GM12892 (cell line): ENCODE data around the gene TXNRD3.

Source experiments
- DNase-seq: peaks from one replicate; pipeline ENCODE4 v3.0.0; 2011; ENCODE audit not compliant: insufficient read length
- FAIRE-seq: peaks from 2 replicates; lab custom pipeline; 2011; peaks lifted over from hg19 to GRCh38; lab: Jason Lieb, UNC
- POLR2A ChIP-seq: IDR thresholded peaks from 2 replicates; pipeline ENCODE4 v1.6.1; 2011; ENCODE audit warnings: low read depth, low read length, control low read depth
- POLR2AphosphoS5 ChIP-seq: IDR thresholded peaks from 2 replicates; pipeline ENCODE4 v1.6.1; 2011; ENCODE audit warnings: low read depth, low read length, control low read depth
- TAF1 ChIP-seq: IDR thresholded peaks from 2 replicates; pipeline ENCODE4 v1.6.1; 2011; ENCODE audit warnings: low read depth, mild to moderate bottlenecking, control low read depth, low read length, borderline replicate concordance

Gene TXNRD3

GRCh38 chr3:126667631-126668449 lies 12.9 kb upstream of the TXNRD3 start:
- TF ChIP-seq POLR2A (no peak), TAF1 (no peak), POLR2AphosphoS5 (no peak)
- no peak for DNase-seq
- FAIRE-seq: no peak

GRCh38 chr3:126666658-126667528 lies 12.0 kb upstream of the TXNRD3 start:
- DNase-seq (no peak), FAIRE-seq (no peak)
- TF ChIP-seq TAF1 (no peak), POLR2A (no peak), POLR2AphosphoS5 (no peak)

- no peak for TF ChIP-seq POLR2A
- no peak for TF ChIP-seq TAF1
- no peak for TF ChIP-seq POLR2AphosphoS5
- FAIRE-seq (no peak), DNase-seq (no peak)
These were observed 11.2 kb upstream of the TXNRD3 start for GRCh38 chr3:126665959-126666657.

GRCh38 chr3:126665221-126665936 lies 10.5 kb upstream of the TXNRD3 start:
- no peak for DNase-seq
- TF ChIP-seq POLR2AphosphoS5 (no peak), POLR2A (no peak), TAF1 (no peak)
- no peak for FAIRE-seq

GRCh38 chr3:126664591-126665214 lies 9.8 kb upstream of the TXNRD3 start:
- TF ChIP-seq POLR2AphosphoS5: no peak
- no peak for TF ChIP-seq POLR2A
- TF ChIP-seq TAF1: no peak
- FAIRE-seq (no peak), DNase-seq (no peak)

GRCh38 chr3:126663750-126664149 lies 8.8 kb upstream of the TXNRD3 start:
- TF ChIP-seq POLR2A: no peak
- no peak for TF ChIP-seq POLR2AphosphoS5
- no peak for DNase-seq
- no peak for FAIRE-seq

GRCh38 chr3:126663257-126663656 lies 8.3 kb upstream of the TXNRD3 start:
- no peak for FAIRE-seq
- TF ChIP-seq TAF1 (no peak), POLR2A (no peak), POLR2AphosphoS5 (no peak)
- no peak for DNase-seq

GRCh38 chr3:126661532-126662364 lies 6.8 kb upstream of the TXNRD3 start:
- no peak for DNase-seq
- FAIRE-seq: no peak
- no peak for TF ChIP-seq TAF1
- TF ChIP-seq POLR2AphosphoS5: no peak
- TF ChIP-seq POLR2A: no peak

GRCh38 chr3:126659915-126660886 lies 5.3 kb upstream of the TXNRD3 start:
- TF ChIP-seq TAF1: no peak
- TF ChIP-seq POLR2AphosphoS5: no peak
- TF ChIP-seq POLR2A: no peak
- FAIRE-seq: no peak
- no peak for DNase-seq
